K562 (cell line): ENCODE data around the gene ZFYVE28. TPM values are rescaled to one million over a fixed set of nuclear protein-coding genes. Genes with fewer than 3 reads are reported as not detected.

ENCODE experiments used
- ATAC-seq: fragments of 200-7000 bp; cut with Tn5 transposase; 3 replicates; pipeline ENCODE4 v1.9.1; 2020; ENCODE audit warnings: moderate library complexity
- BruUV-seq: library from RNA; stranded (reverse); fragments of 400-500 nt; replicated peaks from 2 replicates; lab custom pipeline; 2021; lab: Mats Ljungman, UMichigan
- CTCF ChIA-PET: fragments of 300-600 bp; formaldehyde crosslinking; extraction: SDS; loops from one replicate; lab custom pipeline; 2021; ENCODE audit warnings: low intra/inter-chr PET ratio; lab: Yijun Ruan, JAX
- POLR2A ChIA-PET: fragments of 300-600, 350-650 bp; sonication (Branson Sonifier 250); formaldehyde crosslinking; extraction: SDS; loops from one replicate; lab custom pipeline; 2021; ENCODE audit warnings: antibody characterized with exemption, inconsistent platforms; lab: Yijun Ruan, JAX
- DNase-seq, 4 experiments: peaks; one replicate each; pipeline versions ENCODE4 v3.0.0 to v3.0.0-alpha.2; 2011 to 2018; ENCODE audit warnings: low spot score in 3 of 4, mixed read lengths in 3 of 4; ENCODE audit errors: extremely low read depth in 1 of 4
- FAIRE-seq: peaks from 2 replicates; lab custom pipeline; 2011; peaks lifted over from hg19 to GRCh38; lab: Jason Lieb, UNC
- H2AFZ ChIP-seq: 2 replicates; pipeline ENCODE4 v1.6.0; 2011; ENCODE audit warnings: low read depth, low read length, control low read depth, inconsistent platforms
- H3K27ac ChIP-seq: fragments of 200-600 bp; 3 replicates; pipeline ENCODE4 v1.8.0; 2011; ENCODE audit warnings: low read depth, mild to moderate bottlenecking, control low read depth, inconsistent platforms, low read length, moderate library complexity, mixed read lengths; ENCODE audit errors: extremely low read depth
- H3K27me3 ChIP-seq, 2 experiments: fragments of 300-600 bp in 1 of 2; 2 replicates in 1 of 2; 3 replicates in 1 of 2; pipeline versions ENCODE4 v1.6.0 to v1.8.0; 2011; ENCODE audit warnings: inconsistent platforms in 2 of 2, low read length in 2 of 2, mild to moderate bottlenecking in 1 of 2, mixed read lengths in 1 of 2, moderate library complexity in 1 of 2; ENCODE audit not compliant: control insufficient read depth in 2 of 2, insufficient read depth in 2 of 2
- H3K36me3 ChIP-seq: fragments of 300-600 bp; 3 replicates; pipeline ENCODE4 v1.8.0; 2011; ENCODE audit warnings: mild to moderate bottlenecking, low read length, inconsistent platforms; ENCODE audit not compliant: control insufficient read depth, insufficient read depth
- H3K4me1 ChIP-seq, 2 experiments: fragments of 200-600 bp in 1 of 2; replicated peaks in 1 of 2; 2 replicates in 1 of 2; 3 replicates in 1 of 2; pipeline versions ENCODE4 v1.5.1 to v1.8.0; 2011; ENCODE audit warnings: inconsistent platforms in 2 of 2, low read length in 2 of 2, mild to moderate bottlenecking in 1 of 2, mixed read lengths in 1 of 2, moderate library complexity in 1 of 2; ENCODE audit not compliant: control insufficient read depth in 2 of 2, insufficient read depth in 2 of 2
- H3K4me2 ChIP-seq: 2 replicates; pipeline ENCODE4 v1.6.1; 2011; ENCODE audit warnings: low read length, control low read depth, inconsistent platforms, mixed read lengths; ENCODE audit not compliant: insufficient read depth
- H3K4me3 ChIP-seq: fragments of 200-600 bp; sonication (generic), shearing (Covaris generic); 2 replicates; pipeline ENCODE4 v1.5.1; 2016; ENCODE audit warnings: control low read depth, inconsistent platforms
- H3K79me2 ChIP-seq: fragments of 200-600 bp; 3 replicates; pipeline ENCODE4 v1.8.0; 2011; ENCODE audit warnings: low read length, inconsistent platforms; ENCODE audit not compliant: control insufficient read depth, insufficient read depth
- H3K9ac ChIP-seq, 2 experiments: 2 replicates each; pipeline versions ENCODE4 v1.6.0 to v1.6.1; 2011; ENCODE audit warnings: low read depth in 2 of 2, low read length in 2 of 2, control low read depth in 1 of 2, inconsistent platforms in 1 of 2, mild to moderate bottlenecking in 1 of 2, mixed read lengths in 1 of 2; ENCODE audit not compliant: insufficient read depth in 1 of 2
- H3K9me1 ChIP-seq: one replicate; pipeline ENCODE4 v1.6.0; 2011; ENCODE audit warnings: inconsistent platforms, mild to moderate bottlenecking, low read length, moderate library complexity; ENCODE audit not compliant: control insufficient read depth, insufficient read depth
- H3K9me3 ChIP-seq: replicated peaks from 2 replicates; pipeline ENCODE4 v1.5.1; 2011; ENCODE audit warnings: low read depth, low read length, inconsistent platforms; ENCODE audit not compliant: control insufficient read depth, insufficient read depth
- H4K20me1 ChIP-seq: replicated peaks from 2 replicates; pipeline ENCODE4 v1.6.1; 2011; ENCODE audit warnings: low read length, inconsistent platforms, mixed read lengths; ENCODE audit not compliant: control insufficient read depth, insufficient read depth
- E2F8 ChIP-seq: fragments of 450-650 bp; IDR thresholded peaks from 2 replicates; pipeline ENCODE4 v1.7.1; 2018; ENCODE audit warnings: mild to moderate bottlenecking, low read depth; ENCODE audit not compliant: partially characterized antibody
- ERF ChIP-seq: fragments of 450-650 bp; formaldehyde crosslinking; IDR thresholded peaks from 2 replicates; pipeline ENCODE4 v1.4.0; 2020; ENCODE audit warnings: mild to moderate bottlenecking, mixed read lengths
- HNRNPH1 ChIP-seq: fragments of 200-400 bp; formaldehyde crosslinking; optimal IDR thresholded peaks from 2 replicates; pipeline ENCODE3; 2017; ENCODE audit warnings: low read depth, mild to moderate bottlenecking, low read length, moderate library complexity
- KDM4B ChIP-seq, 2 experiments: fragments of 450-650 bp in 1 of 2; sonication (generic) in 1 of 2; IDR thresholded peaks; 2 replicates each; pipeline ENCODE4 v1.6.1; 2016 to 2017; ENCODE audit warnings: borderline replicate concordance in 2 of 2, antibody characterized with exemption in 1 of 2, low read depth in 1 of 2, mild to moderate bottlenecking in 1 of 2
- NFE2L1 ChIP-seq: fragments of 450-650 bp; IDR thresholded peaks from 2 replicates; pipeline ENCODE4 v1.6.1; 2016; ENCODE audit warnings: missing genetic modification characterization, low read depth, mild to moderate bottlenecking, missing compliant biosample characterization, moderate library complexity, borderline replicate concordance
- NFYB ChIP-seq: IDR thresholded peaks from 2 replicates; pipeline ENCODE4 v1.6.1; 2011; ENCODE audit warnings: mild to moderate bottlenecking, moderate library complexity; ENCODE audit not compliant: insufficient read length; ENCODE audit errors: extremely low read depth
- POLR2B ChIP-seq: fragments of 450-650 bp; IDR thresholded peaks from 2 replicates; pipeline ENCODE4 v1.6.1; 2018; ENCODE audit warnings: low read depth; ENCODE audit not compliant: partially characterized antibody
- POLR3G ChIP-seq: IDR thresholded peaks from 2 replicates; pipeline ENCODE4 v1.6.1; 2011; ENCODE audit not compliant: insufficient read length, insufficient replicate concordance; ENCODE audit errors: extremely low read depth
- U2AF2 ChIP-seq: fragments of 200-400 bp; formaldehyde crosslinking; optimal IDR thresholded peaks from 2 replicates; pipeline ENCODE3; 2017; ENCODE audit warnings: low read depth, mild to moderate bottlenecking, low read length
- ZNF407 ChIP-seq: fragments of 450-650 bp; IDR thresholded peaks from 2 replicates; pipeline ENCODE4 v1.6.1; 2016; ENCODE audit warnings: low read depth
- WGBS: fragments of 100-300 bp; shearing (Covaris generic); methylation state at CpG from one replicate; pipeline ENCODE4 v1.1.6; 2016; ENCODE audit warnings: low coverage, mixed read lengths; ENCODE audit not compliant: insufficient coverage; ENCODE audit errors: missing lambda C conversion rate; 5-methylcytosine and 5-hydroxymethylcytosine counted together
- in situ Hi-C: fragments of 300-500 bp; cut with MboI; formaldehyde crosslinking; loops from 4 replicates; pipeline ENCODE4 v1.15.0; 2018; ENCODE audit warnings: inconsistent platforms, mixed read lengths
- intact Hi-C: fragments of 100-400 bp; cut with micrococcal nuclease; formaldehyde crosslinking; loops from 2 replicates; pipeline ENCODE4 v1.14.2; 2022
- polyA plus RNA-seq, 8 experiments: library from polyadenylated mRNA; depleted of rRNA in 4 of 8; stranded (reverse) in 5 of 8; unstranded in 3 of 8; fragments of >200 nt; fragmentation: Nextera tagmentation in 2 of 8; fragmentation: Illumina TruSeq in 1 of 8; extraction: Ambion mirVana in 2 of 8; extraction: Trizol in 1 of 8; gene quantifications; 2 replicates each; pipeline versions ENCODE4 v1.2.1 to v1.2.3, GENCODE V29; 2011 to 2014; ENCODE audit warnings: inconsistent platforms in 1 of 8, missing spikeins in 1 of 8
- total RNA-seq, 7 experiments: library from RNA; depleted of rRNA in 6 of 7; stranded (reverse); fragments of >200 nt in 6 of 7; fragmentation: Illumina TruSeq in 2 of 7; extraction: Trizol in 2 of 7; gene quantifications; 2 replicates each; pipeline versions ENCODE4 v1.2.1 to v1.2.3, GENCODE V29; 2011 to 2021; ENCODE audit warnings: low replicate concordance in 1 of 7

Gene ZFYVE28
- total and polyA plus RNA-seq, 9 of the 15 experiments (the other 6 are each of a cell fraction or from before 2014, with no cell fraction given): 1.3 to 24.8 (median 8.9) TPM

- H3K9ac ChIP-seq: peak overlapping the region in 1 of 2 experiments; percentile 69; a peak in 2 of 4 replicates
- in situ Hi-C loops: loop anchor here (10.0 kb wide), 1 partner anchor 218 kb away; no protein-coding TSS in a partner anchor
- ATAC-seq: no peak
- TF ChIP-seq ZNF407 (no peak), E2F8 (no peak), NFE2L1 (tag) (no peak), POLR3G (no peak), HNRNPH1 (no peak), ERF (CRISPR knock-in tag) (no peak), KDM4B (IDR thresholded peaks at IDR 0.05; ENCODE audit: borderline replicate concordance in 2 of 2, low read depth in 1 of 2) (no peak), NFYB (no peak), POLR2B (no peak), U2AF2 (no peak)
Measured at GRCh38 chr4:2443061-2443730, 24.8 kb upstream of the ZFYVE28 start.

More at GRCh38 chr4:2443061-2443730, 24.8 kb upstream of the ZFYVE28 start:
- Histone ChIP-seq H3K4me3 (no peak overlapping the region), H3K4me2 (no peak overlapping the region), H3K9me3 (no peaks in the 10 kb centered on the region), H3K9me1 (no peaks in the 10 kb centered on the region), H3K4me1 (peaks cover 4 to 30% of the 10 kb centered on the region in 2 experiments; a peak in 4 of 5 replicates), H4K20me1 (no peaks in the 10 kb centered on the region), H3K79me2 (no peaks in the 10 kb centered on the region), H3K27ac (no peak overlapping the region), H2AFZ (no peak overlapping the region), H3K36me3 (no peaks in the 10 kb centered on the region), H3K27me3 (peaks cover under 1 to 4% of the 10 kb centered on the region in 2 experiments; a peak in 3 of 5 replicates)
- ChIA-PET CTCF (interaction anchor here (0.6 to 0.7 kb wide), 2 partner anchors 11 to 217 kb away, joined by 3 read pairs; no protein-coding TSS in a partner anchor), POLR2A (no interaction called here)
- BruUV-seq: no TSS peak
- no peak for DNase-seq
- 64% methylated on average over 15 of the region's 20 CpGs for WGBS
- no peak for FAIRE-seq
- intact Hi-C loops: no loop called here
